Neural crest cell (in vitro differentiated cells): ENCODE results near the gene RALGPS1. TPM values are rescaled to one million over a fixed set of nuclear protein-coding genes. Genes with fewer than 3 reads are reported as not detected.

Experiments used
- DNase-seq: peaks from one replicate; pipeline ENCODE4 v3.0.0; 2021; ENCODE audit warnings: low read depth, mixed read lengths, low spot score
- H3K27ac Mint-ChIP-seq: one replicate; pipeline ENCODE4 v1.8.0; 2021; ENCODE audit warnings: mild to moderate bottlenecking, mixed read lengths; ENCODE audit not compliant: unreplicated experiment
- H3K27me3 Mint-ChIP-seq: 2 replicates; pipeline ENCODE4 v1.8.0; 2021; ENCODE audit warnings: low read depth, mild to moderate bottlenecking, mixed read lengths
- H3K36me3 Mint-ChIP-seq: 2 replicates; pipeline ENCODE4 v1.8.0; 2021; ENCODE audit warnings: low read depth, mild to moderate bottlenecking, mixed read lengths
- H3K4me1 Mint-ChIP-seq: 2 replicates; pipeline ENCODE4 v1.8.0; 2021; ENCODE audit warnings: mixed read lengths
- H3K4me3 Mint-ChIP-seq: one replicate; pipeline ENCODE4 v1.8.0; 2021; ENCODE audit warnings: mild to moderate bottlenecking, mixed read lengths
- H3K9me3 Mint-ChIP-seq: 2 replicates; pipeline ENCODE4 v1.8.0; 2021; ENCODE audit warnings: mixed read lengths
- total RNA-seq: library from RNA; stranded (reverse); gene quantifications from 2 replicates; pipeline ENCODE4 v1.2.1, GENCODE V29; 2021
- TF ChIP-seq, protein P1 (sequence below): fragments of 200-600 bp; sonication (generic); conservative IDR thresholded peaks from 2 replicates; pipeline ENCODE4 v1.5.0; 2021; ENCODE audit warnings: antibody characterized with exemption, mild to moderate bottlenecking

Gene RALGPS1
- total RNA-seq, 1 donor from 2014 or later, result 11.7 TPM

DNA sequence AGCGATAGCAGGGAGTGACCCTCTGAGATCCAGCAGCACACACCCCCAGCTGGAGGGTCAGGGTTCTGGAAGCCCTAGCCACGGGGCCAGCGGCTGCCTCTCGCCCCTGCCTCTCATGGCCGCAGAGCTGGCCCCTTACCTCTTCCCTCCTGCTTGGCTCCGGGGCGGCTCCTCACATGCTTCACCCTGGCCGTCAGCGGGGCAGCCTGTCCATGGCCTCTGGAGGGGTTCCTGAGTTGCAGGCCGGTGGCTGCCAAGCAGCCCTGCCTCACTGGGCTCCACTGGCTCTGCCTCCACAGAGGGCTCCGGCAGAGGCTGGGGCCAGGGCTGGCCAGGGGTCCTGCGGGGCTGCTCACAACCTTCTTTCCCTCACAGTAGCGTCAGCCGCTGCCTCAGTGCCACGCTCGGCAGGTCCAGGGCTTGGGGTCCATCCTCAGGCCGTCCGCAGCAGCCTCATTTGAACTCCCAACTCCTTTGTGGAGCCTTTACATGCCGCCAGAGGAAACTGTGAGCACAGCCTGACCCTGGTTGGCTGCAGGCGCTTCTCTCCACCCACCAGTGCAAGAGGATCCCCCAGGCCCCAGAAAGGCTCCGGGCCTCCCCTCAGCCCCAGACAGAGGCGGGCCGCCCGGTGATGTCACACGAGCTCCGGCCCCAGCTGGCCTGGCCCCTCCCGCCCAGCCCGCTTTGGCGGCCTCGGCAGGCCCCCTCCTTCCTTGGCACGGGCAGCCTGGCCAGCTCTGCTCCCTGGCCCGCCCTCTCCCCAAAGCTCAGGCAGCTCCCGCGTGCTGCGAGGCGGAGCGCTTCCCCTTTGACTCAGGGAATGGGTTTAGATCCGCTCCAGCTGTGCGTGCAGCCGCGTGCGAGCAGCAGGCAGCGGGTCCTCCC is 207.8 kb downstream of the RALGPS1 start, which contains the start of gene ANGPTL2:
TSS of gene ANGPTL2 (minus strand) at position 460 of the 888 bp plus-strand sequence. CDS start 13,904 bp downstream, outside the sequence.
- TF ChIP-seq, protein P1, sequence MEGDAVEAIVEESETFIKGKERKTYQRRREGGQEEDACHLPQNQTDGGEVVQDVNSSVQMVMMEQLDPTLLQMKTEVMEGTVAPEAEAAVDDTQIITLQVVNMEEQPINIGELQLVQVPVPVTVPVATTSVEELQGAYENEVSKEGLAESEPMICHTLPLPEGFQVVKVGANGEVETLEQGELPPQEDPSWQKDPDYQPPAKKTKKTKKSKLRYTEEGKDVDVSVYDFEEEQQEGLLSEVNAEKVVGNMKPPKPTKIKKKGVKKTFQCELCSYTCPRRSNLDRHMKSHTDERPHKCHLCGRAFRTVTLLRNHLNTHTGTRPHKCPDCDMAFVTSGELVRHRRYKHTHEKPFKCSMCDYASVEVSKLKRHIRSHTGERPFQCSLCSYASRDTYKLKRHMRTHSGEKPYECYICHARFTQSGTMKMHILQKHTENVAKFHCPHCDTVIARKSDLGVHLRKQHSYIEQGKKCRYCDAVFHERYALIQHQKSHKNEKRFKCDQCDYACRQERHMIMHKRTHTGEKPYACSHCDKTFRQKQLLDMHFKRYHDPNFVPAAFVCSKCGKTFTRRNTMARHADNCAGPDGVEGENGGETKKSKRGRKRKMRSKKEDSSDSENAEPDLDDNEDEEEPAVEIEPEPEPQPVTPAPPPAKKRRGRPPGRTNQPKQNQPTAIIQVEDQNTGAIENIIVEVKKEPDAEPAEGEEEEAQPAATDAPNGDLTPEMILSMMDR, result no peak
- H3K4me1 Mint-ChIP-seq, result peaks cover 51% of the 10 kb centered on the region
- no peaks in the 10 kb centered on the region for H3K36me3 Mint-ChIP-seq
- no peaks in the 10 kb centered on the region for H3K9me3 Mint-ChIP-seq
- H3K27me3 Mint-ChIP-seq, result peaks cover 3% of the 10 kb centered on the region
- H3K4me3 Mint-ChIP-seq, result peak within 1 kb of the TSS; percentile 92
- peak within 1 kb of the TSS; percentile 97 for H3K27ac Mint-ChIP-seq
- peak; percentile 72 for DNase-seq

DNA sequence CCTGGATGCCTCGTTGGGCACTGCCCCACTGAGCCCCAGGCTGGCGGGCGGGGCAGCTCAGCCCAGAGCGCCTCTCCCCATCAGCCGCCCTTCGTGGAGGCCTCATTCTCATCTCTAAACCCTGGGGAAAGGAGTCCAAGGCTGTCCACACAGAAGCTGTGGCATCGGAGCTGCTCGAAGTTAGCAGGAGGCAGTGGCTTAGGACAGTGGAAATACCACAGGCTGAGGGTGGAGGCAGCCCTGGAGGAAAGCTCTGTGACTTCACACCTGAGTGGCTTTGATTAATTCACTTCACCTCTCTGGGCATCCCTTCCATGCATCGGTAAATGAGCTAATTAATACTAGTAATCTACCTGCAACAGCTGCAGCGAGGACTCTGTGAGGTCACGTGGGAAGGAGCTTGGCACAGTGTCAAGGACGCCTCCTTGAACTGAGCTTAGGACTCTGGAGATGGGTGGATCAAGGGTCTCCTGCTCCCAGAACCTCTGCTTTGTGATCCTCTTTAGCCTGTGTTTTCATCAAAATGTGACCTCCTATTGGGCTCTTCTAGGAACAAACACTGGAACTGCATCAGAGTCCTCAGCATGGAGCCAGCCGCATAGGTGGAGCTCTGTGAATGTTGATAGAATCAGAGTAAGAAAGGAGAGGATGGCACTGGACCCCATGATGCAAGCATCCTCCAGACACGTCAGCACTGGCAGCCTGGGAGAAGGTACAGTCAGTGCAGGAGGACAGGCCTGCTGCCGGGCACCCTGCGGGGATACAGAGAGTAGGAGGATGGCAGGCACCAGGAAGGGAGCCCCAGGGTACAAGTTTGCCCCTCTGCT is 208.7 kb downstream of the RALGPS1 start:
- peak overlapping the region; percentile 79 for H3K4me3 Mint-ChIP-seq
- H3K27ac Mint-ChIP-seq, result no peak overlapping the region
- peaks cover 3% of the 10 kb centered on the region for H3K27me3 Mint-ChIP-seq
- no peaks in the 10 kb centered on the region for H3K9me3 Mint-ChIP-seq
- peaks cover 42% of the 10 kb centered on the region for H3K4me1 Mint-ChIP-seq
- TF ChIP-seq, protein P1, result no peak
- DNase-seq, result no peak
- no peaks in the 10 kb centered on the region for H3K36me3 Mint-ChIP-seq

DNA sequence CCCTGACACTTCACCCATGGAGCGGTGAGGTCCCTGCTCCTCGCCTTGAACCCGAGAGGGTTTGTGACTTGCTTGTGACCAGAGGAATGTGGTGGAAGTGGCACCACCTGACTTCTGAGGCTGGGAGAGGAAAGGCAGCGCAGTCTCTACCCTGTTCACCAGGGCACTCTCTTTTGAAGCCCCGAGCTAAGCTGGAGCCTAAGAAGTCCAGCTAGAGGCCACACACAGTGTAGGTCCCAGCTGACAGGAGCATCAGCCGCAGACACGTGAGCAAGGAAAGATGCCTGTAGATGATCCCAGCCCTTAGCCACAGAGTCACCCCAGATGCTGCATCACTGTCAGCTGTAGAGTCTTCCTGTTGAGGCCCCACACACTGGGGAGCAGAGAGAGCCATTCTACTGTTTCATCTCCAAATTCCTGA is 209.5 kb downstream of the RALGPS1 start:
- Mint-ChIP-seq H3K27me3 (peaks cover 3% of the 10 kb centered on the region), H3K4me3 (peak overlapping the region; percentile 52), H3K9me3 (no peaks in the 10 kb centered on the region), H3K27ac (no peak overlapping the region), H3K4me1 (peaks cover 34% of the 10 kb centered on the region), H3K36me3 (no peaks in the 10 kb centered on the region)
- DNase-seq, result no peak
- TF ChIP-seq, protein P1, result no peak

DNA sequence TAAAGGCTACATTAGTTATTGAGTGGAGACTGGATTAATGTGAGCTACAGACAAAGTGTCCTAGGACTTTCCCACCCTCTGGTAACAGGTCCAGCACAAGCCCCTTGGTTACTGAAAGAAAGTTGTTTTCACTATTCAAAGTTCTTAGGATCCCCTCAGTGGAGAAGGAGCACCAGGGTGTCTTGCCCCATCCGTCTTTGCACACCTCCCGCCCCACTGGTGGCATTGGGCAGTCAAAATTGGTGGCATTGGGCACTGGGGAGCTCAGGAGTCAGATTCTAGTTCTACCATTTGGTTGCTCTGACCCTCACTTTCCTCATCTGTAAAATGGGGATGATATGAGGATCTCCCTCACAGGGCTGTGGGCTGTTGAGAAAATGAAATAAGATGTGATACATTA is 210.2 kb downstream of the RALGPS1 start:
- Mint-ChIP-seq H3K27ac (no peak overlapping the region), H3K4me1 (peaks cover 32% of the 10 kb centered on the region), H3K36me3 (no peaks in the 10 kb centered on the region), H3K4me3 (peak overlapping the region; percentile 54), H3K27me3 (peaks cover 3% of the 10 kb centered on the region), H3K9me3 (no peaks in the 10 kb centered on the region)
- no peak for DNase-seq
- TF ChIP-seq, protein P1, result no peak

DNA sequence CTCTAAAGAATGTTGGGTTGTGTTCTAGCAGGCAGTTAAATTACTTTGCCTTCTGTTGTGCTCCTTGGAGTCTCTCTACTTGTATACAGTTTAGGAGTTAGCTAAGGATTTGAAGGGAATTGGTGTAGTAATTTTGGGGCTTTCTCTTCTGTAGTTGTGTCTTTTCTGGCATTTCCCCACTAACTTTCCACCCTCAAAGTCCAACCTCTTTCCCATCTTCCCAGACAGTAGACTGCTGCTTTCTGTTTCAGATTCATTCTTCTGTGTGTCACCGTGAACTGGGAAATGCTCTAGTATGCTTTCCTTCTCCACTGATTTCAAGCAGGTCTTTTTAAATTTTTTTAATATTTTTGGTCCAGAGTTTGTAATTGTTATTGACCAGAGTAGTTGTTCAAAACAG is 212.4 kb downstream of the RALGPS1 start:
- peaks cover 33% of the 10 kb centered on the region for H3K4me1 Mint-ChIP-seq
- TF ChIP-seq, protein P1, result no peak
- no peak overlapping the region for H3K27ac Mint-ChIP-seq
- H3K4me3 Mint-ChIP-seq, result no peak overlapping the region
- no peaks in the 10 kb centered on the region for H3K9me3 Mint-ChIP-seq
- DNase-seq, result no peak
- H3K27me3 Mint-ChIP-seq, result peaks cover 3% of the 10 kb centered on the region
- no peaks in the 10 kb centered on the region for H3K36me3 Mint-ChIP-seq
